Sigmoid colon (tissue), 4 donors: ENCODE data around the gene PLSCR5.

ENCODE experiments used
- EP300 ChIP-seq, 4 donors: sonication (generic); formaldehyde crosslinking; IDR thresholded peaks; one replicate each; pipeline ENCODE4 v1.6.1; 2017; ENCODE audit warnings: antibody characterized with exemption in 4 of 4
- POLR2A ChIP-seq, 2 donors: fragments of 450-650 bp; IDR thresholded peaks; one replicate each; pipeline ENCODE4 v1.6.1; 2016; ENCODE audit warnings: antibody characterized with exemption in 2 of 2, mild to moderate bottlenecking in 2 of 2, moderate library complexity in 2 of 2
- POLR2AphosphoS5 ChIP-seq, 4 donors: sonication (generic); formaldehyde crosslinking; IDR thresholded peaks; one replicate each; pipeline ENCODE4 v1.6.1; 2017; ENCODE audit warnings: antibody characterized with exemption in 4 of 4
- TF ChIP-seq, protein P1 (sequence below), 4 experiments: fragments of 450-650 bp in 3 of 4; fragments of 200-600 bp in 1 of 4; IDR thresholded peaks; one replicate each; pipeline ENCODE4 v1.5.1; 2016 to 2019; ENCODE audit warnings: antibody characterized with exemption in 4 of 4, mild to moderate bottlenecking in 3 of 4, moderate library complexity in 2 of 4

DNA sequence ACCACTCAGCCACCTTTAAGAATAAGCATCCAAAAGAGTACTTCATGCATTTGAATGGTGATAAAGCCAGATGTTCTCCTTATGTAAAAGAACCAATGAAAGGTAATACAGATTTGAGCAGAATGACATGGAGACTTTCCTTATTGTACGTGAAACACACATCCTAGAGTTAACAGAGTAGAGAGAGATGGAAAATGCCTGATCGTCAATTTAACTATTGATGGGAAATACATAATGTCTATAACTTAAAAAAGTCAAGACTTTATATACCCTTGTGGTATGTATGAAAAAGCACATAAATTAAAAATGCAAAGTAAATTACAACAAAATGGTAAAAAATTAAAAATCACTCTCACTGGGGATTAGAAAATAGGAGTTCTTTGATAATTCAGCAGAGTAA lies 31.7 kb upstream of the PLSCR5 start:
- TF ChIP-seq, protein P1, sequence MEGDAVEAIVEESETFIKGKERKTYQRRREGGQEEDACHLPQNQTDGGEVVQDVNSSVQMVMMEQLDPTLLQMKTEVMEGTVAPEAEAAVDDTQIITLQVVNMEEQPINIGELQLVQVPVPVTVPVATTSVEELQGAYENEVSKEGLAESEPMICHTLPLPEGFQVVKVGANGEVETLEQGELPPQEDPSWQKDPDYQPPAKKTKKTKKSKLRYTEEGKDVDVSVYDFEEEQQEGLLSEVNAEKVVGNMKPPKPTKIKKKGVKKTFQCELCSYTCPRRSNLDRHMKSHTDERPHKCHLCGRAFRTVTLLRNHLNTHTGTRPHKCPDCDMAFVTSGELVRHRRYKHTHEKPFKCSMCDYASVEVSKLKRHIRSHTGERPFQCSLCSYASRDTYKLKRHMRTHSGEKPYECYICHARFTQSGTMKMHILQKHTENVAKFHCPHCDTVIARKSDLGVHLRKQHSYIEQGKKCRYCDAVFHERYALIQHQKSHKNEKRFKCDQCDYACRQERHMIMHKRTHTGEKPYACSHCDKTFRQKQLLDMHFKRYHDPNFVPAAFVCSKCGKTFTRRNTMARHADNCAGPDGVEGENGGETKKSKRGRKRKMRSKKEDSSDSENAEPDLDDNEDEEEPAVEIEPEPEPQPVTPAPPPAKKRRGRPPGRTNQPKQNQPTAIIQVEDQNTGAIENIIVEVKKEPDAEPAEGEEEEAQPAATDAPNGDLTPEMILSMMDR (IDR thresholded peaks at IDR 0.05): no peak
- TF ChIP-seq POLR2A (IDR thresholded peaks at IDR 0.05) (no peak), EP300 (IDR thresholded peaks at IDR 0.05) (no peak), POLR2AphosphoS5 (IDR thresholded peaks at IDR 0.05) (no peak)
